Smooth muscle cell (in vitro differentiated cells): Measurements from ENCODE around the gene SEC14L1. TPM values are rescaled to one million over a fixed set of nuclear protein-coding genes. Genes with fewer than 3 reads are reported as not detected.

Experiments used
- DNase-seq: peaks from one replicate; lab custom pipeline; 2025; ENCODE audit not compliant: unreplicated experiment; lab: John Stamatoyannopoulos, UW
- H2AFZ ChIP-seq: fragments of 200-600 bp; sonication (generic); 2 replicates; pipeline ENCODE4 v1.6.0; 2016; ENCODE audit warnings: antibody characterized with exemption, low read depth, mild to moderate bottlenecking
- H3F3A ChIP-seq: fragments of 200-600 bp; sonication (generic); 2 replicates; pipeline ENCODE4 v1.6.0; 2017; ENCODE audit warnings: antibody characterized with exemption, low read depth
- H3K27ac ChIP-seq: fragments of 200-600 bp; sonication (generic); 2 replicates; pipeline ENCODE4 v1.5.1; 2016; ENCODE audit warnings: low read depth, mild to moderate bottlenecking
- H3K27me3 ChIP-seq: fragments of 200-600 bp; sonication (generic); 2 replicates; pipeline ENCODE4 v1.6.1; 2016; ENCODE audit warnings: low read depth, mild to moderate bottlenecking
- H3K36me3 ChIP-seq: fragments of 200-600 bp; sonication (generic); 2 replicates; pipeline ENCODE4 v1.5.1; 2016; ENCODE audit warnings: low read depth
- H3K4me1 ChIP-seq: fragments of 200-600 bp; sonication (generic); 2 replicates; pipeline ENCODE4 v1.5.1; 2016; ENCODE audit warnings: low read depth
- H3K4me2 ChIP-seq: fragments of 200-600 bp; sonication (generic); 2 replicates; pipeline ENCODE4 v1.6.0; 2016; ENCODE audit warnings: mild to moderate bottlenecking
- H3K4me3 ChIP-seq: fragments of 200-600 bp; sonication (generic); 2 replicates; pipeline ENCODE4 v1.5.1; 2016; ENCODE audit warnings: mild to moderate bottlenecking
- H3K79me2 ChIP-seq: fragments of 200-600 bp; sonication (generic); 2 replicates; pipeline ENCODE4 v1.6.0; 2016; ENCODE audit warnings: low read depth, mild to moderate bottlenecking
- H3K9ac ChIP-seq: fragments of 200-600 bp; sonication (generic); 2 replicates; pipeline ENCODE4 v1.6.0; 2016; ENCODE audit warnings: low read depth
- H3K9me3 ChIP-seq: fragments of 200-600 bp; sonication (generic); replicated peaks from 2 replicates; pipeline ENCODE4 v1.5.1; 2016; ENCODE audit warnings: low read depth
- H4K20me1 ChIP-seq: fragments of 200-600 bp; sonication (generic); 2 replicates; pipeline ENCODE4 v1.6.0; 2016; ENCODE audit warnings: low read depth
- WGBS: methylation state at CpG from one replicate; pipeline ENCODE4 v1.1.7; 2016; ENCODE audit warnings: low lambda C conversion rate; 5-methylcytosine and 5-hydroxymethylcytosine counted together
- polyA plus RNA-seq: library from polyadenylated mRNA; unstranded; fragments of >200 nt; fragmentation: Nextera tagmentation; extraction: Ambion mirVana; gene quantifications from 2 replicates; pipeline ENCODE4 v1.2.1, GENCODE V29; 2016
- total RNA-seq: library from RNA; depleted of rRNA; stranded (reverse); fragments of >200 nt; gene quantifications from 2 replicates; pipeline ENCODE4 v1.2.3, GENCODE V29; 2014
- TF ChIP-seq, protein P1 (sequence below): fragments of 200-600 bp; sonication (generic); IDR thresholded peaks from 2 replicates; pipeline ENCODE4 v1.5.1; 2017; ENCODE audit warnings: borderline replicate concordance, mild to moderate bottlenecking, antibody characterized with exemption; ENCODE audit not compliant: insufficient read depth, poor library complexity, severe bottlenecking

The SEC14L1 gene
- total and polyA plus RNA-seq, 2 experiments from 2014 or later, result 25.1 to 25.8 TPM

DNA sequence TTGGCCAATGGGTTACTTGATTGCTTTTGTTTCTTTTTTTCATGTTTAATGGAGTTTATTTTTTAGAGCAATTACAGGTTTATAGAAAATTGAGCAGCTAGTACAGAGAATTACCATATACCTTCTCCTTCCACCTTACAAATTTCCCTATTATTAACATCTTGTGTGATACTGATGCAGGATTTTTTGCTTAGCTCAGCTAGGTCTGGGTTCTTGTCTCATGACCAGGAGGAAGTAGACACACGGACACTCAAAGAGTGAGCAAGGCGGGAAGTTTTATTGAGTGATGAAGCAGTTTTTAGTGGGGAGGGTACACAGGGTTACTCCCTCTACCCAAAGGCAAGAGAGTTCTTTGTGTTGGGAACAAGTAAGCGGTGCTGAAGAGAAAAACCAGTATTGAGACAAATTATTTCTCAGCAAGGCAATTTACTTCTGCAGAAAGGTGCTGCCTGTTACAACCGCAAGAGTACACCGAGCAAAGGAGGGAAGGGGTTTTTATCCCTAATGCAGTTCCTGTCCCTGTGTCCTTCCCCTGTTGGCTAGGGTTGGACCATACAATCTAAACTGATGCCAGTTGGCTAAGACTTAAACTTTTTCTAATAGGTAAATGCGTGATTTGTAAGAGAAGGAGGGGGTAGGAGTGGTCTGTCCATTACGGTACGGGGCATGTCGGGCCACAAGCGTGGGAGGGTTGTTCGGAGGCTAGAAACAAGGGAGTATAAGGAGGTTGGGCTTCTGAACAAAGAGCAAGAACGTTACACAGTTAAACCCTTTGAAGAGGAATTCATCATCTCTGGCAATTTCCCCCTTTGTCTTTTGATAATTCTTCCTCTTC lies 26.9 kb downstream of the SEC14L1 start:
- TF ChIP-seq, protein P1, sequence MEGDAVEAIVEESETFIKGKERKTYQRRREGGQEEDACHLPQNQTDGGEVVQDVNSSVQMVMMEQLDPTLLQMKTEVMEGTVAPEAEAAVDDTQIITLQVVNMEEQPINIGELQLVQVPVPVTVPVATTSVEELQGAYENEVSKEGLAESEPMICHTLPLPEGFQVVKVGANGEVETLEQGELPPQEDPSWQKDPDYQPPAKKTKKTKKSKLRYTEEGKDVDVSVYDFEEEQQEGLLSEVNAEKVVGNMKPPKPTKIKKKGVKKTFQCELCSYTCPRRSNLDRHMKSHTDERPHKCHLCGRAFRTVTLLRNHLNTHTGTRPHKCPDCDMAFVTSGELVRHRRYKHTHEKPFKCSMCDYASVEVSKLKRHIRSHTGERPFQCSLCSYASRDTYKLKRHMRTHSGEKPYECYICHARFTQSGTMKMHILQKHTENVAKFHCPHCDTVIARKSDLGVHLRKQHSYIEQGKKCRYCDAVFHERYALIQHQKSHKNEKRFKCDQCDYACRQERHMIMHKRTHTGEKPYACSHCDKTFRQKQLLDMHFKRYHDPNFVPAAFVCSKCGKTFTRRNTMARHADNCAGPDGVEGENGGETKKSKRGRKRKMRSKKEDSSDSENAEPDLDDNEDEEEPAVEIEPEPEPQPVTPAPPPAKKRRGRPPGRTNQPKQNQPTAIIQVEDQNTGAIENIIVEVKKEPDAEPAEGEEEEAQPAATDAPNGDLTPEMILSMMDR, result no peak
- no peaks in the 10 kb centered on the region for H3F3A ChIP-seq
- H3K4me3 ChIP-seq, result no peak overlapping the region
- no peak for DNase-seq
- no peak overlapping the region for H3K4me2 ChIP-seq
- H2AFZ ChIP-seq, result no peak overlapping the region
- WGBS, result 95% methylated on average over 12 of the region's 12 CpGs
- H3K4me1 ChIP-seq, result peaks cover 49% of the 10 kb centered on the region
- H3K9me3 ChIP-seq, result no peaks in the 10 kb centered on the region
- no peak overlapping the region for H3K27ac ChIP-seq
- H4K20me1 ChIP-seq, result peaks cover 95% of the 10 kb centered on the region
- no peaks in the 10 kb centered on the region for H3K27me3 ChIP-seq
- H3K79me2 ChIP-seq, result peaks cover 76% of the 10 kb centered on the region
- no peak overlapping the region for H3K9ac ChIP-seq
- H3K36me3 ChIP-seq, result no peaks in the 10 kb centered on the region

GRCh38 chr17:77173104-77173503 lies 32.3 kb downstream of the SEC14L1 start:
- Histone ChIP-seq H4K20me1 (peaks cover 66% of the 10 kb centered on the region), H3K36me3 (no peaks in the 10 kb centered on the region), H3F3A (no peaks in the 10 kb centered on the region), H3K4me2 (no peak overlapping the region), H2AFZ (no peak overlapping the region), H3K4me3 (no peak overlapping the region), H3K9me3 (no peaks in the 10 kb centered on the region), H3K27ac (peak overlapping the region; percentile 90), H3K79me2 (peaks cover 67% of the 10 kb centered on the region), H3K27me3 (no peaks in the 10 kb centered on the region), H3K4me1 (peaks cover 49% of the 10 kb centered on the region), H3K9ac (no peak overlapping the region)
- TF ChIP-seq, protein P1, result no peak
- WGBS, result 61% methylated on average over 6 of the region's 6 CpGs
- no peak for DNase-seq

DNA sequence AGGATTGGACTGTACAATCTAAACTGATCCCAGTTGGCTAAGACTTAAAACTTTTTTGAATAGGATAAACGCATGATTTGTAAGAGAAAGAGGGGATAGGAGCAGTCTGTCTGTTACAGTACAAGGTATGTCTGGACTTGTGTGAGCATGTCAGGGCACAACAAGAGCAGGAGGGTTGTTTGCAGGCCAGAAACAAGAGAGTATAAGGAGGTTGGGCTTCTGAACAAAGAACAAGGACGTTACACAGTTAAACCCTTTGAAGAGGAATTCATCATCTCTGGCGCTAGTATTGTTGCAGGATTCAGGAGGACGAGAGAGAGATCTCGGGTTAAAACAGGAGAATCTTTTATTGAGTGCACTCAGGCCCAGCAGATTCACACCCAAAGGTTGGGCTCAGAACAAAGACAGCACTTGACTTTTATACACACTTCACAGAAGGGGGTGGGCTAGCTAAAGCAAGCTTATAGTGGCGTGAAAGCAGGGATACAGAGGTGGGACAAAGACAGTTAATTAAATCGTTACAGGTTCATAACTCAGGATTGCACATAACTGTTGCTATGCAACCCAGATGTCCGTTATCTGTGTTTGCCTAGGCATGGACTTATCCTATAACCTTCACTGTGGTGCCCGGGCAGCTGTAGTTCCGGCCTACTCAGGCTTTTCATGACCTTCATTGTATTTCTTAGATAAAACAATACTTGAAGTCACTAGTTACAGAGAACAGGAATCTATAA lies 34.3 kb downstream of the SEC14L1 start:
- Histone ChIP-seq H4K20me1 (peaks cover 58% of the 10 kb centered on the region), H3K9me3 (no peaks in the 10 kb centered on the region), H3K4me2 (peak overlapping the region; percentile 65), H3K4me3 (no peak overlapping the region), H3K36me3 (no peaks in the 10 kb centered on the region), H3K27me3 (no peaks in the 10 kb centered on the region), H3K79me2 (peaks cover 67% of the 10 kb centered on the region), H2AFZ (no peak overlapping the region), H3K27ac (peak overlapping the region; percentile 90), H3K4me1 (peaks cover 40% of the 10 kb centered on the region), H3F3A (no peaks in the 10 kb centered on the region), H3K9ac (peak overlapping the region; percentile 38)
- WGBS, result 55% methylated on average over 10 of the region's 10 CpGs
- no peak for DNase-seq
- TF ChIP-seq, protein P1, result no peak
